Aorta (tissue), 5 donors: ENCODE data around the gene ACER1. TPM values are rescaled to one million over a fixed set of nuclear protein-coding genes. Genes with fewer than 3 reads are reported as not detected.

Experiments
- ATAC-seq: fragments of 200-7000 bp; cut with Tn5 transposase; one replicate; pipeline ENCODE4 v1.9.1; 2022; ENCODE audit warnings: moderate library complexity; ENCODE audit not compliant: low FRiP score
- DNase-seq, 2 donors: peaks; one replicate each; pipeline ENCODE4 v3.0.0-alpha.2; 2020
- H3K27ac ChIP-seq, 2 donors: one replicate each; pipeline ENCODE4 v1.5.1; 2013; ENCODE audit warnings: low read length in 2 of 2, mild to moderate bottlenecking in 2 of 2, moderate library complexity in 2 of 2, control low read depth in 1 of 2, inconsistent platforms in 1 of 2, low read depth in 1 of 2
- H3K27me3 ChIP-seq, 2 donors: one replicate each; pipeline ENCODE4 v1.6.1; 2013; ENCODE audit warnings: control low read depth in 1 of 2, low read length in 1 of 2, mild to moderate bottlenecking in 1 of 2, moderate library complexity in 1 of 2; ENCODE audit not compliant: insufficient read depth in 2 of 2, control insufficient read depth in 1 of 2
- H3K36me3 ChIP-seq, 2 donors: one replicate each; pipeline ENCODE4 v1.6.1; 2013; ENCODE audit warnings: control low read depth in 1 of 2, low read length in 1 of 2, mild to moderate bottlenecking in 1 of 2; ENCODE audit not compliant: insufficient read depth in 2 of 2, control insufficient read depth in 1 of 2
- H3K4me1 ChIP-seq, 2 donors: one replicate each; pipeline ENCODE4 v1.6.1; 2013; ENCODE audit warnings: low read length in 2 of 2, control low read depth in 1 of 2, mild to moderate bottlenecking in 1 of 2, moderate library complexity in 1 of 2; ENCODE audit not compliant: insufficient read depth in 2 of 2, control insufficient read depth in 1 of 2
- H3K4me3 ChIP-seq, 2 donors: one replicate each; pipeline ENCODE4 v1.5.1; 2013; ENCODE audit warnings: low read length in 2 of 2, control low read depth in 1 of 2, mild to moderate bottlenecking in 1 of 2
- H3K9me3 ChIP-seq: one replicate; pipeline ENCODE4 v1.6.1; 2013; ENCODE audit warnings: mild to moderate bottlenecking, low read length; ENCODE audit not compliant: control insufficient read depth
- WGBS, 2 donors: extraction: QIAGEN DNeasy Blood & Tissue Kit; methylation state at CpG; one replicate each; pipeline ENCODE4 v1.1.7; 2013; 5-methylcytosine and 5-hydroxymethylcytosine counted together
- intact Hi-C, 2 donors: fragments of 100-400 bp; cut with DNase I; formaldehyde crosslinking; loops; one replicate each; pipeline versions ENCODE4 v1.14.2 to v1.15.0; 2022
- polyA plus RNA-seq, 2 donors: library from polyadenylated mRNA; stranded (reverse); fragments of 200-250 nt; gene quantifications; one replicate each; pipeline ENCODE4 v1.2.3, GENCODE V29; 2013
- total RNA-seq, 2 donors: library from RNA; stranded (reverse); fragmentation: NEBNext Ultra II Directional; extraction: Animal tissue kit (Norgen Biotek cat#: 25700); gene quantifications; one replicate each; pipeline ENCODE4 v1.2.1, GENCODE V29; 2021
- donor health status: healthy with polysubstance abuse.
- donor health status: Bipolar disorder and iron deficiency.
- donor health status: DM: no; HTN: no; CAD: no.
- donor health status: DM: no; HTN: no; CAD: no.
- donor health status: DM: yes; HTN: yes; CAD: no.

Gene ACER1
- total and polyA plus RNA-seq, 4 donors, result 0.10 TPM; not detected in 3

- Histone ChIP-seq H3K27me3 (no peaks in the 10 kb centered on the region), H3K27ac (peak overlapping the region in 1 of 2 donors; percentile 65), H3K4me3 (no peak overlapping the region), H3K36me3 (no peaks in the 10 kb centered on the region), H3K9me3 (no peaks in the 10 kb centered on the region), H3K4me1 (no peaks in the 10 kb centered on the region)
- ATAC-seq, result no peak
- intact Hi-C loops, result loop anchor here (5.0 to 10.0 kb wide), 5 partner anchors 38 to 470 kb away; partner anchors contain the start of genes CLPP (in 1 of the 2) and RFX2 (in 1 of the 2)
- WGBS, 2 donors, result 84 to 85% methylated on average over 18 of the region's 18 CpGs
- no peak for DNase-seq
Measured at GRCh38 chr19:6275170-6275744, 58.2 kb downstream of the ACER1 start.

GRCh38 chr19:6274756-6275155 is 58.7 kb downstream of the ACER1 start:
- Histone ChIP-seq H3K27ac (peak overlapping the region; percentile 52 to 65), H3K36me3 (no peaks in the 10 kb centered on the region), H3K9me3 (no peaks in the 10 kb centered on the region), H3K4me1 (no peaks in the 10 kb centered on the region), H3K27me3 (no peaks in the 10 kb centered on the region), H3K4me3 (no peak overlapping the region)
- intact Hi-C loops, result loop anchor here (5.0 to 10.0 kb wide), 5 partner anchors 37 to 470 kb away; partner anchors contain the start of genes CLPP (in 1 of the 2) and RFX2 (in 1 of the 2)
- DNase-seq (no peak), ATAC-seq (no peak)
- 7 to 9% methylated on average over 15 of the region's 15 CpGs for WGBS, 2 donors

- Histone ChIP-seq H3K4me1 (no peaks in the 10 kb centered on the region), H3K27me3 (no peaks in the 10 kb centered on the region), H3K36me3 (peaks cover 0 to 3% of the 10 kb centered on the region in 2 donors), H3K9me3 (no peaks in the 10 kb centered on the region), H3K27ac (peak overlapping the region; percentile 52 to 72), H3K4me3 (no peak overlapping the region)
- WGBS, 2 donors, result 2 to 3% methylated on average over 30 of the region's 30 CpGs
- DNase-seq (peak; percentile 94 to 95), ATAC-seq (peak; percentile 90)
- intact Hi-C loops, result loop anchor here (5.0 to 10.0 kb wide), 5 partner anchors 37 to 471 kb away; partner anchors contain the start of genes CLPP (in 1 of the 2) and RFX2 (in 1 of the 2)
Measured at GRCh38 chr19:6273701-6274601, 59.5 kb downstream of the ACER1 start.

GRCh38 chr19:6272913-6273600 is 60.4 kb downstream of the ACER1 start:
- WGBS, 2 donors, result 60 to 64% methylated on average over 22 of the region's 22 CpGs
- H3K4me1 ChIP-seq, result no peaks in the 10 kb centered on the region
- no peaks in the 10 kb centered on the region for H3K9me3 ChIP-seq
- DNase-seq (no peak), ATAC-seq (no peak)
- peaks cover 0 to 3% of the 10 kb centered on the region in 2 donors for H3K36me3 ChIP-seq
- intact Hi-C loops, result loop anchor here (5.0 to 10.0 kb wide), 5 partner anchors 36 to 472 kb away; partner anchors contain the start of genes CLPP (in 1 of the 2) and RFX2 (in 1 of the 2)
- peak overlapping the region; percentile 36 to 72 for H3K27ac ChIP-seq
- no peaks in the 10 kb centered on the region for H3K27me3 ChIP-seq
- H3K4me3 ChIP-seq, result no peak overlapping the region

GRCh38 chr19:6272411-6272791 is 61.0 kb downstream of the ACER1 start:
- WGBS, 2 donors, result 14 to 18% methylated on average over 11 of the region's 11 CpGs
- Histone ChIP-seq H3K27ac (peak overlapping the region in 1 of 2 donors; percentile 26), H3K36me3 (peaks cover 0 to 3% of the 10 kb centered on the region in 2 donors), H3K9me3 (no peaks in the 10 kb centered on the region), H3K27me3 (no peaks in the 10 kb centered on the region), H3K4me3 (no peak overlapping the region), H3K4me1 (no peaks in the 10 kb centered on the region)
- DNase-seq, result no peak
- no peak for ATAC-seq
- intact Hi-C loops, result loop anchor here (5.0 to 10.0 kb wide), 5 partner anchors 35 to 472 kb away; partner anchors contain the start of genes CLPP (in 1 of the 2) and RFX2 (in 1 of the 2)

GRCh38 chr19:6271721-6272410 is 61.5 kb downstream of the ACER1 start:
- no peaks in the 10 kb centered on the region for H3K9me3 ChIP-seq
- no peaks in the 10 kb centered on the region for H3K4me1 ChIP-seq
- peak overlapping the region in 1 of 2 donors; percentile 12 for H3K4me3 ChIP-seq
- intact Hi-C loops, result loop anchor here (5.0 to 10.0 kb wide), 5 partner anchors 35 to 473 kb away; partner anchors contain the start of genes CLPP (in 1 of the 2) and RFX2 (in 1 of the 2)
- no peaks in the 10 kb centered on the region for H3K27me3 ChIP-seq
- DNase-seq (peak; percentile 77 to 93), ATAC-seq (peak; percentile 57)
- H3K27ac ChIP-seq, result peak overlapping the region in 1 of 2 donors; percentile 26
- 3 to 4% methylated on average over 35 of the region's 35 CpGs for WGBS, 2 donors
- peaks cover 0 to 3% of the 10 kb centered on the region in 2 donors for H3K36me3 ChIP-seq

- ATAC-seq (no peak), DNase-seq (no peak)
- Histone ChIP-seq H3K4me1 (no peaks in the 10 kb centered on the region), H3K27me3 (no peaks in the 10 kb centered on the region), H3K36me3 (peaks cover 0 to 3% of the 10 kb centered on the region in 2 donors), H3K27ac (no peak overlapping the region), H3K9me3 (no peaks in the 10 kb centered on the region), H3K4me3 (no peak overlapping the region)
- intact Hi-C loops, result loop anchor here (5.0 to 10.0 kb wide), 5 partner anchors 34 to 474 kb away; partner anchors contain the start of genes CLPP (in 1 of the 2) and RFX2 (in 1 of the 2)
- whole genome bisulfite sequencing, 2 donors, result 38 to 42% methylated on average over 9 of the region's 9 CpGs
Measured at GRCh38 chr19:6271251-6271650, 62.2 kb downstream of the ACER1 start.
